HL-60 (cell line): Measurements from ENCODE around the gene TTC27.

ENCODE experiments used
- DNase-seq, 2 experiments: peaks; one replicate each; pipeline ENCODE4 v3.0.0-alpha.2; 2010 to 2020; ENCODE audit warnings: low read depth in 1 of 2, low spot score in 1 of 2
- H3K27ac ChIP-seq: fragments of 250-450 bp; sonication (Bioruptor Pico); replicated peaks from 2 replicates; pipeline ENCODE4 v1.5.1; 2020; ENCODE audit warnings: mild to moderate bottlenecking, moderate library complexity
- H3K27me3 ChIP-seq: fragments of 250-450 bp; sonication (Bioruptor Pico); 2 replicates; pipeline ENCODE4 v1.5.1; 2021; ENCODE audit warnings: mild to moderate bottlenecking, moderate library complexity; ENCODE audit not compliant: insufficient read depth, poor library complexity, severe bottlenecking
- H3K4me3 ChIP-seq: replicated peaks from 2 replicates; pipeline ENCODE4 v1.5.1; 2011; ENCODE audit warnings: mild to moderate bottlenecking, control low read depth, low read length; ENCODE audit not compliant: insufficient read depth
- GABPA ChIP-seq: IDR thresholded peaks from 2 replicates; pipeline ENCODE4 v1.6.1; 2012; ENCODE audit warnings: low read depth
- POLR2AphosphoS5 ChIP-seq: IDR thresholded peaks from 2 replicates; pipeline ENCODE4 v1.6.1; 2012; ENCODE audit warnings: low read depth
- SPI1 ChIP-seq: IDR thresholded peaks from 2 replicates; pipeline ENCODE4 v1.6.1; 2012; ENCODE audit warnings: low read depth, mild to moderate bottlenecking, borderline replicate concordance
- TF ChIP-seq, protein P1 (sequence below): IDR thresholded peaks from 2 replicates; pipeline ENCODE4 v1.6.1; 2012; ENCODE audit warnings: low read depth; ENCODE audit not compliant: insufficient replicate concordance
- TF ChIP-seq, protein P2 (sequence below): IDR thresholded peaks from one replicate; pipeline ENCODE4 v1.5.1; 2011; ENCODE audit warnings: low read length, control low read depth, inconsistent platforms; ENCODE audit not compliant: insufficient read depth

The TTC27 gene

DNA sequence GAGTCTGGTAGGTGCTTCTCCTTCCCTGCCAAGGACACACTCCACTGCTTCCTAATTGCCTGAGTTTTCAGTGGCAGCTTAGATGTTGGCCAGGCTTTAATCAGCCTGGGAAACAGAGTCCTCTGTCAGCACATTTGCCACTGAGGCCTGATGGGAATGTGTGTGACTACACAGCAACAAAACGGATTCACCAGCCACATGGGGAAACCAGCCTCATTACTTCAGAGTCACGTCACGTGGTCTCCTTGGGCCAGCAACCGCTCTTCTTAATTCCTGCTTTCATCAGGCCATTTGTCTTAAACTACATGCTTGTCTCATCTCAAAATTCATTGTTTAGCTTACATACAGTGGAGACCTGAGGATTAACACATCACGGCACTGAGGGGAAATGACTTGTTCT lies 225.0 kb downstream of the TTC27 start:
- H3K4me3 ChIP-seq = no peak overlapping the region
- TF ChIP-seq, protein P1, sequence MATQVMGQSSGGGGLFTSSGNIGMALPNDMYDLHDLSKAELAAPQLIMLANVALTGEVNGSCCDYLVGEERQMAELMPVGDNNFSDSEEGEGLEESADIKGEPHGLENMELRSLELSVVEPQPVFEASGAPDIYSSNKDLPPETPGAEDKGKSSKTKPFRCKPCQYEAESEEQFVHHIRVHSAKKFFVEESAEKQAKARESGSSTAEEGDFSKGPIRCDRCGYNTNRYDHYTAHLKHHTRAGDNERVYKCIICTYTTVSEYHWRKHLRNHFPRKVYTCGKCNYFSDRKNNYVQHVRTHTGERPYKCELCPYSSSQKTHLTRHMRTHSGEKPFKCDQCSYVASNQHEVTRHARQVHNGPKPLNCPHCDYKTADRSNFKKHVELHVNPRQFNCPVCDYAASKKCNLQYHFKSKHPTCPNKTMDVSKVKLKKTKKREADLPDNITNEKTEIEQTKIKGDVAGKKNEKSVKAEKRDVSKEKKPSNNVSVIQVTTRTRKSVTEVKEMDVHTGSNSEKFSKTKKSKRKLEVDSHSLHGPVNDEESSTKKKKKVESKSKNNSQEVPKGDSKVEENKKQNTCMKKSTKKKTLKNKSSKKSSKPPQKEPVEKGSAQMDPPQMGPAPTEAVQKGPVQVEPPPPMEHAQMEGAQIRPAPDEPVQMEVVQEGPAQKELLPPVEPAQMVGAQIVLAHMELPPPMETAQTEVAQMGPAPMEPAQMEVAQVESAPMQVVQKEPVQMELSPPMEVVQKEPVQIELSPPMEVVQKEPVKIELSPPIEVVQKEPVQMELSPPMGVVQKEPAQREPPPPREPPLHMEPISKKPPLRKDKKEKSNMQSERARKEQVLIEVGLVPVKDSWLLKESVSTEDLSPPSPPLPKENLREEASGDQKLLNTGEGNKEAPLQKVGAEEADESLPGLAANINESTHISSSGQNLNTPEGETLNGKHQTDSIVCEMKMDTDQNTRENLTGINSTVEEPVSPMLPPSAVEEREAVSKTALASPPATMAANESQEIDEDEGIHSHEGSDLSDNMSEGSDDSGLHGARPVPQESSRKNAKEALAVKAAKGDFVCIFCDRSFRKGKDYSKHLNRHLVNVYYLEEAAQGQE = no peak
- TF ChIP-seq, protein P2, sequence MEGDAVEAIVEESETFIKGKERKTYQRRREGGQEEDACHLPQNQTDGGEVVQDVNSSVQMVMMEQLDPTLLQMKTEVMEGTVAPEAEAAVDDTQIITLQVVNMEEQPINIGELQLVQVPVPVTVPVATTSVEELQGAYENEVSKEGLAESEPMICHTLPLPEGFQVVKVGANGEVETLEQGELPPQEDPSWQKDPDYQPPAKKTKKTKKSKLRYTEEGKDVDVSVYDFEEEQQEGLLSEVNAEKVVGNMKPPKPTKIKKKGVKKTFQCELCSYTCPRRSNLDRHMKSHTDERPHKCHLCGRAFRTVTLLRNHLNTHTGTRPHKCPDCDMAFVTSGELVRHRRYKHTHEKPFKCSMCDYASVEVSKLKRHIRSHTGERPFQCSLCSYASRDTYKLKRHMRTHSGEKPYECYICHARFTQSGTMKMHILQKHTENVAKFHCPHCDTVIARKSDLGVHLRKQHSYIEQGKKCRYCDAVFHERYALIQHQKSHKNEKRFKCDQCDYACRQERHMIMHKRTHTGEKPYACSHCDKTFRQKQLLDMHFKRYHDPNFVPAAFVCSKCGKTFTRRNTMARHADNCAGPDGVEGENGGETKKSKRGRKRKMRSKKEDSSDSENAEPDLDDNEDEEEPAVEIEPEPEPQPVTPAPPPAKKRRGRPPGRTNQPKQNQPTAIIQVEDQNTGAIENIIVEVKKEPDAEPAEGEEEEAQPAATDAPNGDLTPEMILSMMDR = no peak
- TF ChIP-seq POLR2AphosphoS5 = no peak
- H3K27me3 ChIP-seq = no peaks in the 10 kb centered on the region
- H3K27ac ChIP-seq = no peak overlapping the region
- no peak for DNase-seq

GRCh38 chr2:32856891-32857290 lies 229.0 kb downstream of the TTC27 start:
- TF ChIP-seq SPI1 = no peak
- TF ChIP-seq, protein P2 = no peak
- TF ChIP-seq POLR2AphosphoS5 = no peak
- Histone ChIP-seq H3K4me3 (no peak overlapping the region), H3K27ac (no peak overlapping the region), H3K27me3 (no peaks in the 10 kb centered on the region)
- no peak for DNase-seq

DNA sequence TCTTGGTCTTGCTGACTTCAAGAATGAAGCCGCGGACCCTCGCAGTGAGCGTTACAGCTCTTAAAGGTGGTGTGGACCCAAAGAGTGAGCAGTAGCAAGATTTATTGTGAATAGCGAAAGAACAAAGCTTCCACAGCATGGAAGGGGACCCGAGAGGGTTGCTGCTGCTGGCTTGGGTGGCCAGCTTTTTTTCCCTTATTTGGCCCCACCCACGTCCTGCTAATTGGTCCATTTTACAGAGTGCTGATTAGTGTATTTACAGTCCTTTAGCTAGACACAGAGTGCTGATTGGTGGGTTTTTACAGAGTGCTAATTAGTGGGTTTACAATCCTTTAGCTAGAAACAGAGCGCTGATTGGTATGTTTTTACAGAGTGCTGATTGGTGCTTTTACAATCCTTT lies 230.9 kb downstream of the TTC27 start:
- H3K27me3 ChIP-seq = no peaks in the 10 kb centered on the region
- no peak overlapping the region for H3K27ac ChIP-seq
- DNase-seq = no peak
- TF ChIP-seq, protein P2 = no peak
- TF ChIP-seq SPI1 (no peak), GABPA (no peak), POLR2AphosphoS5 (no peak)
- TF ChIP-seq, protein P1 = no peak
- H3K4me3 ChIP-seq = no peak overlapping the region

DNA sequence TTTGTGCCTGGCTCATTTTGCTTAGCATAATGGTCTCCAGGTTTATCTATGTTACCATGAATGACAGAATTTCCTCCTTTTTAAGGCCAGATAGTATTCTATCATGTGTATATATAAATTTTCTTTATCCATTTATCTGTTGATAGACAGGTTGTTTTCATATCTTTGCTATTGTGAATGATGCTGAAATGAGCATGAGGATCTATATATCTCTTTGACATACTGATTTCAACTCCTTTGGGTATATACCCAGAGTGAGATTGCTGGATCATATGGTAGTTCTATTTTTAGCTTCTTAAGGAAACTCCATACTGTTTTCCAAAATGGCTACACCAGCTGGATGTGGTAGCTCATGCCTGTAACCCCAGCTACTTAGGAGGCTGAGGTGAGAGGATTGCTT lies 232.5 kb downstream of the TTC27 start:
- H3K27ac ChIP-seq = no peak overlapping the region
- TF ChIP-seq, protein P1 = no peak
- TF ChIP-seq POLR2AphosphoS5 (no peak), GABPA (no peak), SPI1 (no peak)
- TF ChIP-seq, protein P2 = no peak
- DNase-seq = no peak
- no peaks in the 10 kb centered on the region for H3K27me3 ChIP-seq
- no peak overlapping the region for H3K4me3 ChIP-seq
